Hindlimb muscle (tissue), 1 donor: ENCODE data around the gene THAP2. TPM values are rescaled to one million over a fixed set of nuclear protein-coding genes. Genes with fewer than 3 reads are reported as not detected.

Source experiments
- DNase-seq: peaks from one replicate; pipeline ENCODE4 v3.0.0-alpha.2; 2013
- polyA plus RNA-seq: library from polyadenylated mRNA; unstranded; fragments of 120-200 nt; gene quantifications from one replicate; pipeline ENCODE4 v1.2.1, GENCODE V29; 2013; ENCODE audit not compliant: insufficient read length

The THAP2 gene
- polyA plus RNA-seq, 1 donor = 9.1 TPM

GRCh38 chr12:71703206-71703605, 39.1 kb downstream of the THAP2 start:
- DNase-seq = no peak

- DNase-seq = no peak
These were observed 40.8 kb downstream of the THAP2 start for GRCh38 chr12:71704920-71705319.

DNA sequence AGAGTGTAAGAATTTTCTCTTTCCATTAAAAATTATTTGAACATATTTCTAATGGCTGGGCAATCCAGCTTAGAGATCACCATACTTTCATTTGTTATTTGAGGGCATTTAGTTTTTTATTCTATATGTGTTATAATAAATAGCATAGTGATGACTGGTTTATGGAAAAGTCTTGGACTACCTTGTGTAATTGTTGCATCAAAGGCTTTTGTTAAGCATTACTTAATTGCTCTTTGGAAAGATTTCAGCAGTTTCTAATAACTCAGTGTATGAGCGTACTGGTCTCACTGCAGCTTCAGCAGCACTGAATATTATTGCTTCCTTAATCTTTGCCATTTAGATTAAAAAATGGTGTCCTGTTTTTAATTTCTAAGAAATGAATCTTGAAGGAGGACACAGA, 44.6 kb downstream of the THAP2 start:
- DNase-seq = no peak

DNA sequence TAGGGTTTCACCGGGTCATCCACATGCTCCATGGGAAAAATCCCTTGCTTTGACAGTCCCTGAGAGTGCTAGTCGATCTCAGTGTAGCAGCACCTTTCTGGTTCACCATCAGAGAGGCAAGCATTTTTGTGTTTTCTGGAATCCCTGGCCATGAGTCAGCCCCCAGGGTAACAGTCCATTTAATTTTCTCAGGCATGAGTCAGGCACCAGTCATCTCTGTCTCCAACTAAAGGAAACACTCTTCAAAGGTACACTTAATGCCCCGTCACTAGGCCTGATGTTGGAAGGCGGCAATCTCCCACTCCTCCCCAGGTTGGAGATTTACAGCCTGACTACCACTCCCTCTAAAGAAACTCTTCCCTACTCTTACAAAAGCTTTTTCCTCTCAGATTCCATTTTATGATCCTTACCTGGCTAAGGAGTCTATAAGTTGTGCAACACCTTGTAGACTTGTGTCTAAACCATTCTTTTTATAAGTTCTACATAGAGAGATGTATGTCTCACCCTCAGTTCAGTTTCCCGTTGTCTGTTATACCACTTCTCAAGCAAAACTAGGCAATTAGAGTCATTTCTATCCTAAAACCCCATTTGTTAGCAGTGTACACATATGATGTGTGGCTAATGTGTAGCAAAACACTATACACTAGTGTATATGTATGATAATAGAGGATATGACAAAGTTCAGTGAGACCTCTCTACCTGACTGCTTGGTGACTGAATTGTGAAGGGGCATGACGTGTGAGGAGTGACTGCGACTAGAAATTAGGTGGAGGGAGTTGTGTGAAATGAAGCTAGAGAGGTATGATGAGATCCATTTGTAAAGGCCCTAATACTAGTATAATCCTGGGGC, 46.4 kb downstream of the THAP2 start:
- DNase-seq = no peak

DNA sequence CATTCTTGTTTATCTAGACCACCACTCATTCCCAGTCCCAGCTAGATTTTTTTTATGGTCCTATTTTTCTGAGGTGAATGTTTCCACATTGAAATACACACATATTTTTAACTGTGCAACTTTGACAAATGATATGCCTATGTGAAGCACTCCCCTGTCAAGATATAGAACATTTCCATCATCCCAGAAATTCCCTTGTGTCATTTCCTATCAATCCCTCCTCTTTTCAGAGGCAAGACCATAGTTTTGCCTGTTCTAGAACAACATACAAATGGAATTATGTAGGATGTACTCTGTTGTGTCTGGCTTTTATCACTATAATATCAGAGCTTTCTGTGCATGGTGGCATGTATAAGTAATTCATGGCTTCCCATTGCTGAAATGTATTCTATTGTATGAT, 54.5 kb downstream of the THAP2 start:
- no peak for DNase-seq

- DNase-seq = no peak
These were observed 55.7 kb downstream of the THAP2 start for GRCh38 chr12:71719647-71720370.

DNA sequence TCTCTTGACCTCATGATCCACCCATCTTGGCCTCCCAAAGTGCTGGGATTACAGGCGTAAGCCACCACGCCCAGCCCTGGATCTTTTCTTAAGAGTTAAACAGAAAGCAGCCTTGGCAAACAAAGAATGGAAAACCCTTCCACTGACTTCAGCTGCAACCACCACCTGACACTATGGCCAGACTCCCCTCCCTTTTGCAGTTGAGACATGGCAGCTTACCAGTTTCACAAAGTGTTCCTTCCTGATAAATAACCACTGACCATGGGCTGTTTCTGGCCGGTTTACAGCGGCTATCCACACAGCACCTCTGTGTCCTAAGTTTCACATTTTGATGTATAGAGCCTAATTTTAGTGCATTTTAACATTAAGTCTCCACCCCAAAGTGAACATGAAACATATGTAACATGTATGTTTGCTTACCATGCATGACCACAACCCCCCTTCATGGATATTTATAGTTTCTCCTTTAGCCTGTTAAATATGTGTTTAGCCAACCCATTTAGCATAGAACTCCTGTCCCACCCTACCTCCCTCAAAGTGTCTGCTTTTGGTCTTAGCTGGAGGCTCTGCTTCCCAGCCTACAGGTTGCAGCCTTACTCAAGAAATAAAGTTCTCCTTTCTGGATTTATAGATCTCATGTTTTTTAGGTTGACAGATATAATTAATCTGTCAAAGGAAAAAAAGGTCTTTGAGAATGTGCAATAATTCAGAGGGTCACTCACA, 57.8 kb downstream of the THAP2 start:
- DNase-seq = no peak

DNA sequence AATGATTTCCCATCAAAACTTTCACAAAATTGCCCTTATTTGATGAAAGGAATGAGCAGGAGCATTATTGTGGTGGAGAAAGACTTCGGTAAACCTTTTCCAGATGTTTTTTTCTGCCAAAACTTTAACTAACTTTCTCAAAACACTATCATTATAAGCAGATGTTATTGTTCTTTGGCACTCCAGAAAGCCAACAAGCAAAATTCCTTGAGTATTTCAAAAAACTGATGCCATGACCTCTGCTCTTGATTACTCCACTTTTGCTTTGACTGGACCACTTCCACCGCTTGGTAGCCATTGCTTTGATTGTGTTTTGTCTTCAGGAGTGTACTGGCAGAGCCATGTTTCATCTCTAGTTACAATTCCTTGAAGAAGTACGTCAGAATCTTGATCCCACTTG, 60.9 kb downstream of the THAP2 start:
- no peak for DNase-seq

DNA sequence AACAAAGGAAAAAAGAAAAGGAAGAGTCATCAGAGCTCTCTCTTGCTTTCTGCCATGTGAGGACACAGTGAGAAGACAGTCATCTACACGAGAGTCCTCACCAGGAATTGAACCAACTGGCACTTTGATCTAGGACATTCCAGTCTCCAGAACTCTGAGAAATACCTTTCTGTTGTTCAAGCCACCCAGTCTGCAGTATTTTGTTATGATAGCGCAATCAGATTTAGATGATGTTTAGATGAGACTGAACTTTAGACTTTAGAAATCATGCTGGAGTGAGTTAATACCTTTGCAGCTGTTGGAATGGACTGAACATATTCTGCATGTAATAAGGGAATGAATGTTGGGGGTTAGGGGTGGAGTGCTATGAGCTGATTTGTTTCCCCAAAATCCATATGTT, 62.4 kb downstream of the THAP2 start:
- DNase-seq = no peak

- DNase-seq = no peak
These were observed 63.9 kb downstream of the THAP2 start for GRCh38 chr12:71727958-71728357.

Other genes starting within 250 kb of the THAP2 start
- gene LGR5, start 224.5 kb upstream of the THAP2 start, polyA plus RNA-seq = 2.4 TPM
- 35.6 TPM for gene ZFC3H1, start 453 bp upstream of the THAP2 start, polyA plus RNA-seq
- gene TMEM19, start 21.8 kb downstream of the THAP2 start, polyA plus RNA-seq = 34.6 TPM
- 37.6 TPM for gene RAB21, start 90.6 kb downstream of the THAP2 start, polyA plus RNA-seq
- 25.5 TPM for gene TBC1D15, start 175.5 kb downstream of the THAP2 start, polyA plus RNA-seq